Measurements from ENCODE around the gene HNRNPF. TPM values are rescaled to one million over a fixed set of nuclear protein-coding genes. Genes with fewer than 3 reads are reported as not detected.

The HNRNPF gene
- total and polyA plus RNA-seq, 2 of the 4 experiments (the other 2 are of a cell fraction) = 169 to 207 TPM

- dilution Hi-C loops (cut with HindIII; ENCODE audit: low sequenced_read_pairs, unreplicated experiment) = no loop called here
- Histone ChIP-seq H3K14ac (replicated peaks; ENCODE audit: low read depth, low read length) (no peak overlapping the region), H3K36me3 (ENCODE audit: control insufficient read depth, insufficient read depth, low read length) (peaks cover 30% of the 10 kb centered on the region), H2BK15ac (ENCODE audit: low read depth, low read length) (no peak overlapping the region), H3K4me3 (ENCODE audit: insufficient read depth, low read depth, low read length) (no peak overlapping the region), H3K9ac (ENCODE audit: low read depth, low read length) (no peak overlapping the region), H2AK9ac (replicated peaks; ENCODE audit: low read depth, low read length, poor library complexity) (no peak overlapping the region), H3K18ac (ENCODE audit: low read depth, low read length) (no peak overlapping the region), H3K27me3 (ENCODE audit: control insufficient read depth, insufficient read depth, low read length) (no peaks in the 10 kb centered on the region), H2BK5ac (ENCODE audit: low read depth, low read length, poor library complexity, severe bottlenecking) (no peak overlapping the region), H3K4ac (ENCODE audit: low read depth, low read length) (no peak overlapping the region), H4K20me1 (ENCODE audit: insufficient read depth, low read length) (peaks cover 38% of the 10 kb centered on the region), H4K8ac (ENCODE audit: low read depth in 2 of 2, low read length in 2 of 2) (no peak overlapping the region), H3K23ac (ENCODE audit: low read depth, low read length) (no peak overlapping the region), H3K56ac (ENCODE audit: extremely low read depth, insufficient read depth, low read length) (no peak overlapping the region), H2BK120ac (ENCODE audit: low read depth, low read length) (no peak overlapping the region), H3K4me2 (ENCODE audit: low read depth, low read length) (no peak overlapping the region), H3K9me3 (ENCODE audit: control insufficient read depth, insufficient read depth, low read length) (no peaks in the 10 kb centered on the region), H4K91ac (ENCODE audit: insufficient read depth, low read depth, low read length) (no peak overlapping the region), H4K5ac (ENCODE audit: low read depth, low read length) (no peak overlapping the region), H3K27ac (ENCODE audit: insufficient read depth, low read length) (no peak overlapping the region), H2AFZ (replicated peaks; ENCODE audit: low read length, poor library complexity) (no peak overlapping the region), H3K4me1 (ENCODE audit: control insufficient read depth, insufficient read depth, low read length) (no peaks in the 10 kb centered on the region), H3K9me1 (ENCODE audit: insufficient read depth, low read length) (peaks cover 3% of the 10 kb centered on the region), H3K79me1 (ENCODE audit: low read depth in 1 of 2, low read length in 2 of 2) (peaks cover 20 to 23% of the 10 kb centered on the region in 2 experiments), H2BK20ac (ENCODE audit: low read depth, low read length) (no peak overlapping the region), H2AK5ac (ENCODE audit: low read depth, low read length) (no peak overlapping the region)
- ChIA-PET CTCF (no interaction called here), POLR2A (ENCODE audit: unreplicated experiment) (interaction anchor here (0.6 kb wide), 1 partner anchor 25 kb away, joined by 3 read pairs; no protein-coding TSS in a partner anchor)
- in situ Hi-C loops (cut with MboI; ENCODE audit: low sequenced_read_pairs) = no loop called here
- BruUV-seq (replicated peaks) = no TSS peak
- intact Hi-C loops (cut with micrococcal nuclease) = no loop called here
- no peak; the same call in none of the 2 replicates for ATAC-seq (ENCODE audit: low read depth)
- no peak for DNase-seq
- 100% methylated on average over 1 of the region's 10 CpGs; no CpG with 5 or more reads in 1 of the 2 experiments for WGBS, 2 experiments (ENCODE audit: extremely low coverage in 2 of 2, insufficient read length in 1 of 2)
- no peak for TF ChIP-seq POLR2A (IDR thresholded peaks at IDR 0.05; ENCODE audit: low read depth, low read length)
- TF ChIP-seq MAFK (IDR thresholded peaks at IDR 0.05; ENCODE audit: low read depth, low read length) = no peak
- TF ChIP-seq MXI1 (IDR thresholded peaks at IDR 0.05; ENCODE audit: borderline replicate concordance, low read depth, low read length) = no peak
- TF ChIP-seq CTCF (conservative IDR thresholded peaks at IDR 0.05; ENCODE audit: low read depth, low read length) = no peak
- TF ChIP-seq FOS (IDR thresholded peaks at IDR 0.05; ENCODE audit: low read depth, low read length) = no peak
- TF ChIP-seq SMC3 (IDR thresholded peaks at IDR 0.05; ENCODE audit: low read depth, low read length) = no peak
- no peak for TF ChIP-seq BHLHE40 (IDR thresholded peaks at IDR 0.05; ENCODE audit: low read depth, low read length)
- TF ChIP-seq RAD21 (IDR thresholded peaks at IDR 0.05; ENCODE audit: low read length) = no peak
- no peak for TF ChIP-seq MAZ (IDR thresholded peaks at IDR 0.05; ENCODE audit: borderline replicate concordance, low read depth, low read length)
- no peak for TF ChIP-seq CHD1 (IDR thresholded peaks at IDR 0.05; ENCODE audit: low read depth, low read length)
- TF ChIP-seq RFX5 (IDR thresholded peaks at IDR 0.05; ENCODE audit: low read depth, low read length) = no peak
- TF ChIP-seq RCOR1 (IDR thresholded peaks at IDR 0.05; ENCODE audit: insufficient replicate concordance, low read length) = no peak
- no peak for TF ChIP-seq NFE2L2 (IDR thresholded peaks at IDR 0.05; ENCODE audit: low read depth, low read length)
- no peak for TF ChIP-seq USF2 (IDR thresholded peaks at IDR 0.05; ENCODE audit: low read depth, low read length)
Measured at GRCh38 chr10:43384252-43385221, 24.4 kb downstream of the HNRNPF start.
